B cell (primary cell): ENCODE data around the gene LIPC. TPM values are rescaled to one million over a fixed set of nuclear protein-coding genes. Genes with fewer than 3 reads are reported as not detected.

Experiments
- ATAC-seq: fragments of 200-7000 bp; cut with Tn5 transposase; one replicate; pipeline ENCODE4 v1.10.0; 2021; ENCODE audit warnings: low read depth, mild to moderate bottlenecking, moderate number of reproducible peaks, moderate library complexity
- CTCF ChIA-PET: fragments of 350-600 bp; sonication (Branson Sonifier 250); formaldehyde crosslinking; loops from one replicate; lab custom pipeline; 2021; ENCODE audit warnings: antibody characterized with exemption, inconsistent platforms; lab: Charles Lee
- POLR2A ChIA-PET: fragments of 350-600 bp; sonication (Branson Sonifier 250); formaldehyde crosslinking; loops from one replicate; lab custom pipeline; 2021; ENCODE audit warnings: antibody characterized with exemption; lab: Charles Lee
- DNase-seq: peaks from one replicate; pipeline ENCODE4 v3.0.0; 2013
- H2AFZ ChIP-seq: 2 replicates; pipeline ENCODE4 v1.6.1; 2012; ENCODE audit warnings: mild to moderate bottlenecking, low read depth, low read length; ENCODE audit not compliant: insufficient read depth, poor library complexity, severe bottlenecking
- H3K27ac ChIP-seq, 2 donors: 1 replicate in 1 of 2; 2 replicates in 1 of 2; pipeline ENCODE4 v1.5.1; 2012 to 2013; ENCODE audit warnings: low read length in 2 of 2, mild to moderate bottlenecking in 2 of 2, moderate library complexity in 1 of 2
- H3K27me3 ChIP-seq, 4 experiments: fragments of 200-600 bp in 1 of 4; sonication (generic) in 1 of 4; replicated peaks in 1 of 4; 1 replicate in 2 of 4; 2 replicates in 2 of 4; pipeline versions ENCODE4 v1.6.1 to v1.7.0; 2013 to 2016; ENCODE audit warnings: low read length in 3 of 4, mild to moderate bottlenecking in 2 of 4, mixed read lengths in 1 of 4, moderate library complexity in 1 of 4; ENCODE audit not compliant: insufficient read depth in 4 of 4, control insufficient read depth in 3 of 4; ENCODE audit errors: control extremely low read depth in 1 of 4
- H3K36me3 ChIP-seq, 2 experiments: replicated peaks in 1 of 2; 1 replicate in 1 of 2; 2 replicates in 1 of 2; pipeline versions ENCODE4 v1.6.1 to v1.7.1; 2013; ENCODE audit warnings: low read length in 1 of 2; ENCODE audit not compliant: insufficient read depth in 2 of 2, control insufficient read depth in 1 of 2; ENCODE audit errors: control extremely low read depth in 1 of 2, extremely low read depth in 1 of 2
- H3K4me1 ChIP-seq, 2 donors: fragments of 200-600 bp in 1 of 2; sonication (generic) in 1 of 2; 1 replicate in 1 of 2; 2 replicates in 1 of 2; pipeline versions ENCODE4 v1.5.1 to v1.6.1; 2013 to 2017; ENCODE audit warnings: low read length in 2 of 2; ENCODE audit not compliant: control insufficient read depth in 2 of 2, insufficient read depth in 2 of 2
- H3K4me2 ChIP-seq: replicated peaks from 2 replicates; pipeline ENCODE3; 2012; ENCODE audit warnings: mild to moderate bottlenecking, low read depth, low read length; ENCODE audit not compliant: poor library complexity, severe bottlenecking
- H3K4me3 ChIP-seq, 5 experiments: fragments of 200-600 bp in 1 of 5; sonication (generic) in 1 of 5; 1 replicate in 3 of 5; 2 replicates in 2 of 5; pipeline versions ENCODE4 v1.5.1 to v1.7.0; 2011 to 2016; ENCODE audit warnings: low read length in 4 of 5, mild to moderate bottlenecking in 4 of 5, low read depth in 2 of 5, control low read depth in 1 of 5, moderate library complexity in 1 of 5; ENCODE audit not compliant: insufficient read depth in 1 of 5; ENCODE audit errors: control extremely low read depth in 1 of 5, extremely low read depth in 1 of 5
- H3K79me2 ChIP-seq: fragments of 200-600 bp; sonication (generic); one replicate; pipeline ENCODE4 v1.6.0; 2016; ENCODE audit warnings: low read length; ENCODE audit not compliant: control insufficient read depth, insufficient read depth
- H3K9ac ChIP-seq: fragments of 200-600 bp; sonication (generic); 2 replicates; pipeline ENCODE4 v1.6.1; 2017; ENCODE audit warnings: mild to moderate bottlenecking, low read length, moderate library complexity
- H3K9me3 ChIP-seq, 3 donors: one replicate each; pipeline versions ENCODE4 v1.6.1 to v1.7.1; 2013; ENCODE audit warnings: low read length in 2 of 3; ENCODE audit not compliant: control insufficient read depth in 2 of 3, insufficient read depth in 1 of 3; ENCODE audit errors: control extremely low read depth in 1 of 3
- H4K20me1 ChIP-seq: 2 replicates; pipeline ENCODE4 v1.6.0; 2012; ENCODE audit warnings: mild to moderate bottlenecking, low read length; ENCODE audit not compliant: insufficient read depth, control insufficient read depth, poor library complexity, severe bottlenecking
- H3K27ac Mint-ChIP-seq: one replicate; pipeline ENCODE4 v1.8.0; 2021; ENCODE audit warnings: mixed read lengths
- H3K27me3 Mint-ChIP-seq: one replicate; pipeline ENCODE4 v1.8.0; 2021; ENCODE audit warnings: mixed read lengths
- H3K4me1 Mint-ChIP-seq: one replicate; pipeline ENCODE4 v1.8.0; 2021; ENCODE audit warnings: mixed read lengths
- H3K4me3 Mint-ChIP-seq: one replicate; pipeline ENCODE4 v1.8.0; 2021; ENCODE audit warnings: mixed read lengths
- H3K9me3 Mint-ChIP-seq: one replicate; pipeline ENCODE4 v1.8.0; 2022; ENCODE audit warnings: mixed read lengths; ENCODE audit not compliant: insufficient read depth
- EZH2 ChIP-seq: IDR thresholded peaks from 2 replicates; pipeline ENCODE4 v1.6.1; 2012; ENCODE audit warnings: borderline replicate concordance, low read depth, mild to moderate bottlenecking, moderate library complexity, low read length; ENCODE audit not compliant: insufficient read depth, poor library complexity, severe bottlenecking
- WGBS: methylation state at CpG from one replicate; pipeline ENCODE4 v1.1.5; 2013; ENCODE audit warnings: missing lambda C conversion rate; ENCODE audit not compliant: insufficient coverage; 5-methylcytosine and 5-hydroxymethylcytosine counted together
- intact Hi-C: fragments of 100-400 bp; cut with micrococcal nuclease; formaldehyde crosslinking; loops from one replicate; pipeline ENCODE4 v1.10.0; 2022
- polyA plus RNA-seq: library from polyadenylated mRNA; depleted of rRNA; stranded (reverse); fragments of >200 nt; gene quantifications from 2 replicates; pipeline ENCODE4 v1.2.3, GENCODE V29; 2012
- total RNA-seq, 2 donors: library from RNA; stranded (reverse); fragments of 120-200 nt in 1 of 2; gene quantifications; 1 replicate in 1 of 2; 2 replicates in 1 of 2; pipeline versions ENCODE4 v1.2.3 to v1.2.4, GENCODE V29; 2013 to 2022
- TF ChIP-seq, protein P1 (sequence below): fragments of 200-600 bp; IDR thresholded peaks from one replicate; pipeline ENCODE4 v1.8.0; 2022; ENCODE audit warnings: antibody characterized with exemption, mild to moderate bottlenecking

The LIPC gene
- total and polyA plus RNA-seq, 2 donors (not counting 1 experiment from before 2014, with no cell fraction given): not detected

DNA sequence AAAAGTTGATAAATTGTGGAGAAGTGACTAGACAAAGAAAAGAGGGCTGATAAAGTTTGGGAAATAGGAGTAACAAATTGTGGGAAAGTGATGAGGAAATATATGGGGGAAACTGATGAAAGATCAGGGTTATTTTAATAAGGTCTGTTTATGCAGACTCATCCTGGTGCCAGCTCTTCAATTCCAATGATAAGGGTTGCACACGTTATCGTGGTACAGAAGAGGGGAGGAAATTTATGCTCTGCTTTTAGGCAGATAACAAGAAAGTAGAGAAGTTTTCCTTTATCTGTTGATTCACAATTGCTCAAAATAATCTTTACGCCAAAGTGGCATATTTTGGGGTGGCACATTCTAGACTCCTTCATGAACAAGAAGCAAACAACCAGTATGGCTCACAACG lies 32.1 kb upstream of the LIPC start:
- no peaks in the 10 kb centered on the region for H3K27me3 ChIP-seq
- no peak overlapping the region for H3K4me3 ChIP-seq
- WGBS: 93% methylated on average over 2 of the region's 4 CpGs
- intact Hi-C loops: no loop called here
- Mint-ChIP-seq H3K4me1 (no peaks in the 10 kb centered on the region), H3K4me3 (no peak overlapping the region), H3K27ac (no peak overlapping the region), H3K27me3 (peaks cover 17% of the 10 kb centered on the region), H3K9me3 (no peaks in the 10 kb centered on the region)
- ATAC-seq (no peak), DNase-seq (no peak)
- H2AFZ ChIP-seq: no peak overlapping the region
- no peaks in the 10 kb centered on the region for H3K9me3 ChIP-seq
- H3K79me2 ChIP-seq: no peaks in the 10 kb centered on the region
- H3K9ac ChIP-seq: no peak overlapping the region
- ChIA-PET CTCF (no interaction called here), POLR2A (no interaction called here)
- H3K4me2 ChIP-seq: no peak overlapping the region
- no peak for TF ChIP-seq EZH2
- TF ChIP-seq, protein P1, sequence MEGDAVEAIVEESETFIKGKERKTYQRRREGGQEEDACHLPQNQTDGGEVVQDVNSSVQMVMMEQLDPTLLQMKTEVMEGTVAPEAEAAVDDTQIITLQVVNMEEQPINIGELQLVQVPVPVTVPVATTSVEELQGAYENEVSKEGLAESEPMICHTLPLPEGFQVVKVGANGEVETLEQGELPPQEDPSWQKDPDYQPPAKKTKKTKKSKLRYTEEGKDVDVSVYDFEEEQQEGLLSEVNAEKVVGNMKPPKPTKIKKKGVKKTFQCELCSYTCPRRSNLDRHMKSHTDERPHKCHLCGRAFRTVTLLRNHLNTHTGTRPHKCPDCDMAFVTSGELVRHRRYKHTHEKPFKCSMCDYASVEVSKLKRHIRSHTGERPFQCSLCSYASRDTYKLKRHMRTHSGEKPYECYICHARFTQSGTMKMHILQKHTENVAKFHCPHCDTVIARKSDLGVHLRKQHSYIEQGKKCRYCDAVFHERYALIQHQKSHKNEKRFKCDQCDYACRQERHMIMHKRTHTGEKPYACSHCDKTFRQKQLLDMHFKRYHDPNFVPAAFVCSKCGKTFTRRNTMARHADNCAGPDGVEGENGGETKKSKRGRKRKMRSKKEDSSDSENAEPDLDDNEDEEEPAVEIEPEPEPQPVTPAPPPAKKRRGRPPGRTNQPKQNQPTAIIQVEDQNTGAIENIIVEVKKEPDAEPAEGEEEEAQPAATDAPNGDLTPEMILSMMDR: no peak
- no peaks in the 10 kb centered on the region for H3K36me3 ChIP-seq
- no peaks in the 10 kb centered on the region for H3K4me1 ChIP-seq
- H3K27ac ChIP-seq: no peak overlapping the region
- H4K20me1 ChIP-seq: no peaks in the 10 kb centered on the region

DNA sequence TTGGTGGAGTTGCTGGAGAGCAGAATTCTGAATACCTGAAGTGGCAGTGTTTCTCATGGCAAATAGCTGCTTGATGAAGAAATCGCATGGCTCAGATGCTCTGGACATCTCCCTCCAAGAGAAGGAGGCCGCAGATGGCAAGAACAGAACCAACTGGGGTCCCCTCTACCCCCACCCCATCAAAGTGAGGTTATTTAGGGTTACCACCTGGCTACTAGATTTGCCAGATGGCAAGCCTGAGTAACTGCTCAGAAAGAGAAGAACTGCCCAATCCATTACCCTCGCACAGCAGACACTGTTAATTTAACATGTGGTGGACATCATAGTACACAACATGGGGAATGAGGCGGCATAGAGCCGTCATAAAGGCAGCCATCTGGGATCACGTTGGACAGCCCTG lies 30.5 kb upstream of the LIPC start:
- 75% methylated on average over 4 of the region's 6 CpGs for WGBS
- H3K4me3 Mint-ChIP-seq: no peak overlapping the region
- CTCF ChIA-PET: no interaction called here

More for the DNA sequence above, 30.5 kb upstream of the LIPC start:
- no peaks in the 10 kb centered on the region for H3K27me3 ChIP-seq
- no peaks in the 10 kb centered on the region for H3K9me3 ChIP-seq
- no peak for ATAC-seq
- H4K20me1 ChIP-seq: no peaks in the 10 kb centered on the region
- H3K36me3 ChIP-seq: no peaks in the 10 kb centered on the region
- POLR2A ChIA-PET: no interaction called here
- TF ChIP-seq, protein P1: no peak
- no peak for TF ChIP-seq EZH2
- Mint-ChIP-seq H3K27me3 (peaks cover 14% of the 10 kb centered on the region), H3K4me1 (no peaks in the 10 kb centered on the region), H3K9me3 (no peaks in the 10 kb centered on the region), H3K27ac (no peak overlapping the region)
- no peak overlapping the region for H3K9ac ChIP-seq
- no peaks in the 10 kb centered on the region for H3K4me1 ChIP-seq
- H3K79me2 ChIP-seq: no peaks in the 10 kb centered on the region
- no peak overlapping the region for H3K27ac ChIP-seq
- DNase-seq: no peak
- intact Hi-C loops: no loop called here
- H3K4me3 ChIP-seq: no peak overlapping the region
- no peak overlapping the region for H2AFZ ChIP-seq
- no peak overlapping the region for H3K4me2 ChIP-seq
